HepG2 (cell line): ENCODE results near the gene KRTCAP3. TPM values are rescaled to one million over a fixed set of nuclear protein-coding genes. Genes with fewer than 3 reads are reported as not detected.

ENCODE experiments used
- CBFB ChIP-seq: sonication (generic); formaldehyde crosslinking; IDR thresholded peaks from 2 replicates; pipeline ENCODE4 v1.4.0; 2020; ENCODE audit warnings: missing genetic modification reagents
- GFI1 ChIP-seq: sonication (generic); formaldehyde crosslinking; IDR thresholded peaks from 2 replicates; pipeline ENCODE4 v1.5.0; 2020; ENCODE audit warnings: missing genetic modification reagents, mild to moderate bottlenecking, borderline replicate concordance
- GMEB1 ChIP-seq: sonication (generic); formaldehyde crosslinking; IDR thresholded peaks from 2 replicates; pipeline ENCODE4 v1.5.1; 2020; ENCODE audit warnings: missing genetic modification reagents, mild to moderate bottlenecking, borderline replicate concordance
- KAT8 ChIP-seq: IDR thresholded peaks from 2 replicates; pipeline ENCODE4 v1.6.1; 2016; ENCODE audit warnings: missing genetic modification reagents, missing compliant biosample characterization
- MED8 ChIP-seq: sonication (generic); formaldehyde crosslinking; IDR thresholded peaks from 2 replicates; pipeline ENCODE4 v1.8.1; 2023; ENCODE audit warnings: mild to moderate bottlenecking, missing genetic modification reagents; ENCODE audit not compliant: insufficient replicate concordance
- NBN ChIP-seq: fragments of 450-650 bp; conservative IDR thresholded peaks from 2 replicates; pipeline ENCODE4 v1.6.1; 2017
- REXO4 ChIP-seq: sonication (generic); formaldehyde crosslinking; IDR thresholded peaks from 2 replicates; pipeline ENCODE4 v1.8.0; 2022; ENCODE audit warnings: missing genetic modification reagents, mild to moderate bottlenecking, borderline replicate concordance
- RXRB ChIP-seq: IDR thresholded peaks from 2 replicates; pipeline ENCODE4 v1.6.1; 2016; ENCODE audit warnings: borderline replicate concordance, missing genetic modification reagents, missing compliant biosample characterization
- SALL2 ChIP-seq: sonication (generic); formaldehyde crosslinking; IDR thresholded peaks from 2 replicates; pipeline ENCODE4 v1.8.1; 2023; ENCODE audit warnings: mild to moderate bottlenecking, missing genetic modification reagents, inconsistent platforms
- SMARCE1 ChIP-seq: fragments of 450-650 bp; IDR thresholded peaks from 2 replicates; pipeline ENCODE4 v1.6.1; 2017; ENCODE audit warnings: borderline replicate concordance
- SNAPC5 ChIP-seq: sonication (generic); formaldehyde crosslinking; IDR thresholded peaks from 2 replicates; pipeline ENCODE4 v1.8.1; 2023; ENCODE audit warnings: mild to moderate bottlenecking, missing genetic modification reagents, borderline replicate concordance
- SP140L ChIP-seq: sonication (generic); formaldehyde crosslinking; IDR thresholded peaks from 2 replicates; pipeline ENCODE4 v1.4.0; 2020; ENCODE audit warnings: missing genetic modification reagents, borderline replicate concordance
- SP2 ChIP-seq: sonication (generic); formaldehyde crosslinking; IDR thresholded peaks from 2 replicates; pipeline ENCODE4 v1.5.1; 2020; ENCODE audit warnings: mild to moderate bottlenecking, missing genetic modification reagents
- TARDBP ChIP-seq: sonication (generic); formaldehyde crosslinking; IDR thresholded peaks from 2 replicates; pipeline ENCODE4 v1.8.0; 2022; ENCODE audit warnings: mild to moderate bottlenecking, missing genetic modification reagents
- TBX3 ChIP-seq: fragments of 450-650 bp; IDR thresholded peaks from 2 replicates; pipeline ENCODE4 v1.6.1; 2017; ENCODE audit warnings: antibody characterized with exemption, mild to moderate bottlenecking, inconsistent platforms, borderline replicate concordance
- TMF1 ChIP-seq: sonication (generic); formaldehyde crosslinking; IDR thresholded peaks from 2 replicates; pipeline ENCODE4 v1.8.1; 2022; ENCODE audit warnings: low read depth, missing genetic modification reagents
- USF2 ChIP-seq, 2 experiments: sonication (generic) in 1 of 2; formaldehyde crosslinking in 1 of 2; IDR thresholded peaks; 2 replicates each; pipeline versions ENCODE4 v1.5.1 to v1.6.1; 2011 to 2020; ENCODE audit warnings: borderline replicate concordance in 1 of 2, low read depth in 1 of 2, low read length in 1 of 2, mild to moderate bottlenecking in 1 of 2, missing genetic modification reagents in 1 of 2, moderate library complexity in 1 of 2
- ZNF33B ChIP-seq: sonication (generic); formaldehyde crosslinking; IDR thresholded peaks from 2 replicates; pipeline ENCODE4 v1.5.1; 2020; ENCODE audit warnings: mild to moderate bottlenecking, missing genetic modification reagents
- ZNF343 ChIP-seq: sonication (generic); formaldehyde crosslinking; IDR thresholded peaks from 2 replicates; pipeline ENCODE4 v1.4.0; 2020; ENCODE audit warnings: mild to moderate bottlenecking, missing genetic modification reagents
- ZNF431 ChIP-seq: sonication (generic); formaldehyde crosslinking; IDR thresholded peaks from 2 replicates; pipeline ENCODE4 v1.9.0; 2022; ENCODE audit warnings: missing genetic modification reagents, low read depth, mild to moderate bottlenecking, borderline replicate concordance
- ZNF547 ChIP-seq: sonication (generic); formaldehyde crosslinking; IDR thresholded peaks from 2 replicates; pipeline ENCODE4 v1.5.1; 2020; ENCODE audit warnings: mild to moderate bottlenecking, missing genetic modification reagents
- ZNF616 ChIP-seq: sonication (generic); formaldehyde crosslinking; IDR thresholded peaks from 2 replicates; pipeline ENCODE4 v1.5.0; 2020; ENCODE audit warnings: low read depth, mild to moderate bottlenecking, missing genetic modification reagents
- polyA plus RNA-seq, 8 experiments: library from polyadenylated mRNA; depleted of rRNA in 3 of 8; stranded (reverse) in 7 of 8; unstranded in 1 of 8; fragments of >200 nt; fragmentation: Illumina TruSeq in 4 of 8; extraction: Trizol in 4 of 8; gene quantifications; 2 replicates each; pipeline versions ENCODE4 v1.2.1 to v1.2.3, GENCODE V29; 2011 to 2016; ENCODE audit warnings: low read depth in 4 of 8, missing spikeins in 1 of 8, mixed read lengths in 1 of 8; ENCODE audit not compliant: insufficient read depth in 1 of 8
- total RNA-seq, 5 experiments: library from RNA; depleted of rRNA; stranded (reverse); fragments of >200 nt; fragmentation: Illumina TruSeq; extraction: Trizol; gene quantifications; 2 replicates each; pipeline ENCODE4 v1.2.3, GENCODE V29; 2016; ENCODE audit warnings: low read depth in 1 of 5
- TF ChIP-seq, protein P1 (sequence below): IDR thresholded peaks from 2 replicates; pipeline ENCODE4 v1.6.1; 2012; ENCODE audit warnings: inconsistent platforms

The KRTCAP3 gene
- total and polyA plus RNA-seq, 2 of the 13 experiments (the other 11 are each of a cell fraction or from before 2014, with no cell fraction given) = 2.1 to 4.5 TPM

DNA sequence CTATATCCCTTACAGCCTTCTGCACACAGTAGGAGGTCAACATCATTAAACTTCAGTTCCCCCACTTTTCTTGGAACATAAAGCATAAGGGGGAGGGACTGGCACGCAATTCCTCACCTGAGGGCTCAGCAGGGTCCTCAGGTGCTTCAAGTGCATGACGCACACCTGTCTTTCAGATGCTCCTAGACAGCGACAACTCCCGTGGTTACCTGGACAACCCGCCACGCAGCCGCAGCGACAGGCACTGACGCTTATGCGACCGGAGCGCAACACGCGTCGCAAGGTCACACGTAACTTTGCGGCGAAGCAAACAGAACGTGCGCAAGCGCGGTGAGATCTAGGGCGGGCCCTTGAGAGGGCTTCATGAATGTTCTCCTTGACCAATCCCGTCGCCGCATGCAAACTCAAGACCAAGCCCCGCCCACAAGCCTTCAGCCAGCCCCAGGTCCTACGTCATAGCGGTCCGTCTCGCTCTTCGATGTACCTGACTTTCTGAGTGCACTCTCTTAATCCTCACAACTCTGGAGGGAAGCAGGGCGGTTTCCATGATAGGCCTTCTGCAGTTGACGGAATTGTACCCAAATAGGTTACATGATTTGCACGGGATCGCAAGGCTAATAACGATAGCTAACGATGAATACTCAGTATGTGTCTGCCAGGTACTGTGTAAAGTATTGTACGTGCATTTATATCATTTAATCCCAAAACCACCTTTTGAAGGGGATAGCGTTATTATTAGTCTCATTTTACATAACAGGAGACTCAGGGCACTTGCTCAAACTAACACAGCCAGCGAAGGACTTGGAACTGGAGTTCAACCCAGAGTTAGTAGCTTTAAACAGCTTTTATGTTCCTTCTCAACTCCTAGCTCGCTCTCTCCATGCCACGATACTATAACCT lies 47.6 kb downstream of the KRTCAP3 start, which contains the start of gene IFT172 (continued):
- TF ChIP-seq TMF1 (CRISPR knock-in tag) = no peak
- TF ChIP-seq ZNF33B (CRISPR knock-in tag) = no peak; the same call in 1 of the 2 replicates
- TF ChIP-seq SNAPC5 = peak; percentile 54; the same call in 1 of the 2 replicates
- no peak for TF ChIP-seq SALL2 (CRISPR knock-in tag)
- TF ChIP-seq TBX3 = no peak
- TF ChIP-seq ZNF431 (CRISPR knock-in tag) = 0 out of 2 replicates have a peak, but pooled peaks have one; percentile 8
- TF ChIP-seq TARDBP (CRISPR knock-in tag) = peak; percentile 82
- TF ChIP-seq SP140L = no peak; the same call in none of the 2 replicates
- no peak for TF ChIP-seq SP2 (CRISPR knock-in tag)
- TF ChIP-seq REXO4 (CRISPR knock-in tag) = no peak
- TF ChIP-seq RXRB (CRISPR knock-in tag) = peak; percentile 51
- no peak for TF ChIP-seq GFI1 (CRISPR knock-in tag)
- TF ChIP-seq ZNF547 (CRISPR knock-in tag) = 0 out of 2 replicates have a peak, but pooled peaks have one; percentile 31
- TF ChIP-seq KAT8 = peak; percentile 95
- TF ChIP-seq USF2 (IDR thresholded peaks at IDR 0.05; ENCODE audit: low read depth, low read length) = 0 out of 2 replicates have a peak, but pooled peaks have one; percentile 3
- no peak; the same call in 1 of the 2 replicates for TF ChIP-seq USF2 (CRISPR knock-in tag; IDR thresholded peaks at IDR 0.05; ENCODE audit: borderline replicate concordance)
- TF ChIP-seq GMEB1 (CRISPR knock-in tag) = peak; percentile 98
- TF ChIP-seq CBFB (CRISPR knock-in tag) = peak; percentile 86
- no peak for TF ChIP-seq SMARCE1
- TF ChIP-seq MED8 (CRISPR knock-in tag) = no peak
- TF ChIP-seq, protein P1, sequence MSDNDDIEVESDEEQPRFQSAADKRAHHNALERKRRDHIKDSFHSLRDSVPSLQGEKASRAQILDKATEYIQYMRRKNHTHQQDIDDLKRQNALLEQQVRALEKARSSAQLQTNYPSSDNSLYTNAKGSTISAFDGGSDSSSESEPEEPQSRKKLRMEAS = peak; percentile 96
- 0 out of 2 replicates have a peak, but pooled peaks have one; percentile 34 for TF ChIP-seq ZNF343 (CRISPR knock-in tag)
- TF ChIP-seq ZNF616 (CRISPR knock-in tag) = peak; percentile 74; the same call in 1 of the 2 replicates
- TF ChIP-seq NBN = no peak
